Renal cortex interstitium (tissue), 11 donors: ENCODE measurements around the gene TSHZ1. TPM values are rescaled to one million over a fixed set of nuclear protein-coding genes. Genes with fewer than 3 reads are reported as not detected.

Source experiments
- DNase-seq, 11 donors: peaks; one replicate each; pipeline ENCODE4 v3.0.0-alpha.2; 2013; ENCODE audit warnings: low read depth in 9 of 11, low spot score in 4 of 11; ENCODE audit errors: extremely low read depth in 1 of 11
- polyA plus RNA-seq, 3 donors: library from polyadenylated mRNA; unstranded; fragments of 120-200 nt; gene quantifications; one replicate each; pipeline ENCODE4 v1.2.1, GENCODE V29; 2013; ENCODE audit not compliant: insufficient read length in 3 of 3

Gene TSHZ1
- polyA plus RNA-seq, 3 donors: 32.7 to 37.2 (median 36.5) TPM

- no peak for DNase-seq
Measured at GRCh38 chr18:75252136-75252535, 41.5 kb downstream of the TSHZ1 start.

- DNase-seq: no peak
Measured at GRCh38 chr18:75253043-75253442, 42.4 kb downstream of the TSHZ1 start.

- DNase-seq: no peak
Measured at GRCh38 chr18:75253784-75254183, 43.2 kb downstream of the TSHZ1 start.

- no peak for DNase-seq
Measured at GRCh38 chr18:75255094-75255493, 44.5 kb downstream of the TSHZ1 start.

- DNase-seq: no peak
Measured at GRCh38 chr18:75256376-75256775, 45.8 kb downstream of the TSHZ1 start.

- no peak for DNase-seq
Measured at GRCh38 chr18:75257605-75258004, 47.0 kb downstream of the TSHZ1 start.

- no peak for DNase-seq
Measured at GRCh38 chr18:75261430-75262223, 51.0 kb downstream of the TSHZ1 start.

GRCh38 chr18:75262511-75262910 is 51.9 kb downstream of the TSHZ1 start:
- no peak for DNase-seq

- DNase-seq: no peak
Measured at GRCh38 chr18:75264195-75264594, 53.6 kb downstream of the TSHZ1 start.

- DNase-seq: peak in 2 of 11 donors; percentile 28 to 49
Measured at GRCh38 chr18:75264926-75265597, 54.5 kb downstream of the TSHZ1 start.

- no peak for DNase-seq
Measured at GRCh38 chr18:75265872-75266271, 55.3 kb downstream of the TSHZ1 start.

GRCh38 chr18:75267643-75268363 is 57.2 kb downstream of the TSHZ1 start:
- no peak for DNase-seq

- DNase-seq: no peak
Measured at GRCh38 chr18:75268364-75268646, 57.7 kb downstream of the TSHZ1 start.

- no peak for DNase-seq
Measured at GRCh38 chr18:75269124-75269680, 58.6 kb downstream of the TSHZ1 start.

- no peak for DNase-seq
Measured at GRCh38 chr18:75269696-75270095, 59.1 kb downstream of the TSHZ1 start.

GRCh38 chr18:75271952-75272351 is 61.4 kb downstream of the TSHZ1 start:
- no peak for DNase-seq

GRCh38 chr18:75273817-75274216 is 63.2 kb downstream of the TSHZ1 start:
- no peak for DNase-seq

GRCh38 chr18:75275226-75275625 is 64.6 kb downstream of the TSHZ1 start:
- DNase-seq: no peak

- no peak for DNase-seq
Measured at GRCh38 chr18:75276818-75277609, 66.4 kb downstream of the TSHZ1 start.
